Muscle of leg (tissue), 11 donors: ENCODE measurements around the gene PNMA8C. TPM values are rescaled to one million over a fixed set of nuclear protein-coding genes. Genes with fewer than 3 reads are reported as not detected.
"Not testable (repeated sequence)": the region's sequence is repeated elsewhere in the genome, so short reads cannot be mapped to it uniquely, and the experiment has no call there.

Experiments
- DNase-seq: peaks from one replicate; pipeline ENCODE4 v3.0.0; 2013
- H3K27ac ChIP-seq: one replicate; pipeline ENCODE4 v1.5.1; 2013; ENCODE audit warnings: mild to moderate bottlenecking, low read length, control low read depth
- H3K27me3 ChIP-seq: one replicate; pipeline ENCODE4 v1.6.1; 2013; ENCODE audit warnings: low read length; ENCODE audit not compliant: control insufficient read depth, insufficient read depth
- H3K36me3 ChIP-seq: one replicate; pipeline ENCODE4 v1.6.1; 2013; ENCODE audit warnings: low read length; ENCODE audit not compliant: control insufficient read depth, insufficient read depth
- H3K4me1 ChIP-seq: one replicate; pipeline ENCODE4 v1.6.1; 2013; ENCODE audit warnings: low read length; ENCODE audit not compliant: control insufficient read depth, insufficient read depth
- H3K4me3 ChIP-seq: one replicate; pipeline ENCODE4 v1.5.1; 2013; ENCODE audit warnings: low read length, control low read depth
- H3K9me3 ChIP-seq: replicated peaks from 2 replicates; pipeline ENCODE4 v1.6.1; 2013; ENCODE audit warnings: low read depth, low read length; ENCODE audit not compliant: control insufficient read depth
- WGBS: methylation state at CpG from one replicate; pipeline ENCODE4 v1.1.5; 2013; ENCODE audit warnings: missing lambda C conversion rate; ENCODE audit not compliant: insufficient coverage; 5-methylcytosine and 5-hydroxymethylcytosine counted together
- polyA plus RNA-seq, 8 donors: library from polyadenylated mRNA; unstranded; fragments of 120-200 nt; gene quantifications; one replicate each; pipeline versions ENCODE4 v1.2.1 to v1.2.3, GENCODE V29; 2013; ENCODE audit warnings: inconsistent platforms in 1 of 8, low replicate concordance in 1 of 8; ENCODE audit not compliant: insufficient read length in 8 of 8, insufficient read depth in 1 of 8
- total RNA-seq: library from RNA; stranded (reverse); fragments of 120-200 nt; gene quantifications from one replicate; pipeline ENCODE4 v1.2.4, GENCODE V29; 2013

Gene PNMA8C
- total and polyA plus RNA-seq, 9 donors, result 0.18 to 0.53 (median 0.34) TPM

- WGBS, result 80% methylated on average over 5 of the region's 7 CpGs
Measured at GRCh38 chr19:46449228-46449627, 20.5 kb upstream of the PNMA8C start.

GRCh38 chr19:46448601-46449000, 19.9 kb upstream of the PNMA8C start:
- 89% methylated on average over 5 of the region's 10 CpGs for WGBS
- H3K4me3 ChIP-seq, result no peak overlapping the region
- H3K27ac ChIP-seq, result no peak overlapping the region
- no peaks in the 10 kb centered on the region for H3K27me3 ChIP-seq
- H3K4me1 ChIP-seq, result peaks cover 25% of the 10 kb centered on the region
- H3K36me3 ChIP-seq, result no peaks in the 10 kb centered on the region
- H3K9me3 ChIP-seq, result peaks cover 2% of the 10 kb centered on the region
- DNase-seq, result no peak

More at GRCh38 chr19:46449228-46449627, 20.5 kb upstream of the PNMA8C start:
- no peak for DNase-seq
- no peaks in the 10 kb centered on the region for H3K36me3 ChIP-seq
- no peaks in the 10 kb centered on the region for H3K27me3 ChIP-seq
- H3K4me3 ChIP-seq, result no peak overlapping the region
- peaks cover 2% of the 10 kb centered on the region for H3K9me3 ChIP-seq
- no peak overlapping the region for H3K27ac ChIP-seq
- H3K4me1 ChIP-seq, result peaks cover 27% of the 10 kb centered on the region

GRCh38 chr19:46447824-46448223, 19.1 kb upstream of the PNMA8C start:
- Histone ChIP-seq H3K9me3 (peaks cover 2% of the 10 kb centered on the region), H3K27me3 (no peaks in the 10 kb centered on the region), H3K36me3 (no peaks in the 10 kb centered on the region), H3K4me3 (no peak overlapping the region), H3K4me1 (peaks cover 28% of the 10 kb centered on the region), H3K27ac (peak overlapping the region; percentile 53)
- 21% methylated on average over 2 of the region's 5 CpGs for WGBS
- peak; percentile 49 for DNase-seq

GRCh38 chr19:46447006-46447405, 18.3 kb upstream of the PNMA8C start:
- H3K27ac ChIP-seq, result no peak overlapping the region
- H3K36me3 ChIP-seq, result no peaks in the 10 kb centered on the region
- no CpG with 5 or more reads among the region's 3 CpGs for WGBS
- peaks cover 2% of the 10 kb centered on the region for H3K9me3 ChIP-seq
- H3K4me3 ChIP-seq, result no peak overlapping the region
- H3K27me3 ChIP-seq, result no peaks in the 10 kb centered on the region
- peaks cover 29% of the 10 kb centered on the region for H3K4me1 ChIP-seq
- DNase-seq, result no peak

- Histone ChIP-seq H3K4me1 (peaks cover 24% of the 10 kb centered on the region), H3K27ac (no peak overlapping the region), H3K9me3 (peaks cover 2% of the 10 kb centered on the region), H3K27me3 (no peaks in the 10 kb centered on the region), H3K4me3 (no peak overlapping the region), H3K36me3 (no peaks in the 10 kb centered on the region)
- no peak for DNase-seq
- WGBS, result 77% methylated on average over 15 of the region's 15 CpGs
Measured at GRCh38 chr19:46446021-46446420, 17.3 kb upstream of the PNMA8C start.

- DNase-seq, result peak; percentile 85
- no peaks in the 10 kb centered on the region for H3K36me3 ChIP-seq
- WGBS, result 20% methylated on average over 4 of the region's 8 CpGs
- no peaks in the 10 kb centered on the region for H3K27me3 ChIP-seq
- no peaks in the 10 kb centered on the region for H3K9me3 ChIP-seq
- H3K4me3 ChIP-seq, result no peak overlapping the region
- H3K4me1 ChIP-seq, result peaks cover 19% of the 10 kb centered on the region
- peak overlapping the region; percentile 67 for H3K27ac ChIP-seq
Measured at GRCh38 chr19:46442808-46443450, 14.2 kb upstream of the PNMA8C start.

- H3K4me1 ChIP-seq, result peaks cover 13% of the 10 kb centered on the region
- DNase-seq, result no peak
- WGBS, result no CpG with 5 or more reads among the region's 1 CpG
- H3K9me3 ChIP-seq, result no peaks in the 10 kb centered on the region
- peak overlapping the region; percentile 55 for H3K27ac ChIP-seq
- H3K36me3 ChIP-seq, result no peaks in the 10 kb centered on the region
- no peaks in the 10 kb centered on the region for H3K27me3 ChIP-seq
- H3K4me3 ChIP-seq, result no peak overlapping the region
Measured at GRCh38 chr19:46441866-46442265, 13.1 kb upstream of the PNMA8C start.

- DNase-seq, H3K36me3 ChIP-seq, H3K4me1 ChIP-seq, H3K9me3 ChIP-seq, H3K4me3 ChIP-seq, H3K27ac ChIP-seq, H3K27me3 ChIP-seq: not testable (repeated sequence)
- WGBS, result 100% methylated on average over 2 of the region's 4 CpGs
Measured at GRCh38 chr19:46435689-46436088, 7.0 kb upstream of the PNMA8C start.

GRCh38 chr19:46435009-46435408, 6.3 kb upstream of the PNMA8C start:
- Histone ChIP-seq H3K27me3 (no peaks in the 10 kb centered on the region), H3K4me1 (peaks cover 3% of the 10 kb centered on the region), H3K4me3 (no peak overlapping the region), H3K36me3 (no peaks in the 10 kb centered on the region), H3K9me3 (no peaks in the 10 kb centered on the region), H3K27ac (no peak overlapping the region)
- DNase-seq, result no peak
- 67% methylated on average over 1 of the region's 6 CpGs for WGBS

GRCh38 chr19:46433470-46433869, 4.7 kb upstream of the PNMA8C start:
- not testable (repeated sequence) for H3K4me3 ChIP-seq, H3K9me3 ChIP-seq, DNase-seq, H3K27ac ChIP-seq, H3K36me3 ChIP-seq, H3K27me3 ChIP-seq, H3K4me1 ChIP-seq
- 80% methylated on average over 2 of the region's 7 CpGs for WGBS

- no peaks in the 10 kb centered on the region for H3K9me3 ChIP-seq
- H3K27me3 ChIP-seq, result no peaks in the 10 kb centered on the region
- DNase-seq, result no peak
- H3K4me1 ChIP-seq, result peaks cover 19% of the 10 kb centered on the region
- H3K36me3 ChIP-seq, result no peaks in the 10 kb centered on the region
- H3K4me3 ChIP-seq, result no peak overlapping the region
- WGBS, result 33% methylated on average over 5 of the region's 10 CpGs
- peak overlapping the region; percentile 59 for H3K27ac ChIP-seq
Measured at GRCh38 chr19:46431824-46432223, 3.1 kb upstream of the PNMA8C start.
